HEK293 (cell line): Measurements from ENCODE around the gene CELSR1.

Source experiments
- CTCF ChIP-seq: fragments of 450-650 bp; formaldehyde crosslinking; IDR thresholded peaks from 2 replicates; pipeline ENCODE4 v1.5.1; 2016; ENCODE audit warnings: missing biosample characterization, missing genetic modification characterization
- KLF16 ChIP-seq: fragments of 450-650 bp; formaldehyde crosslinking; IDR thresholded peaks from 2 replicates; pipeline ENCODE4 v1.5.1; 2017; ENCODE audit warnings: missing biosample characterization, missing genetic modification characterization
- KLF9 ChIP-seq: fragments of 450-650 bp; formaldehyde crosslinking; IDR thresholded peaks from 2 replicates; pipeline ENCODE4 v1.5.1; 2016; ENCODE audit warnings: missing biosample characterization, missing genetic modification characterization, low read depth
- PRDM4 ChIP-seq: fragments of 450-650 bp; formaldehyde crosslinking; IDR thresholded peaks from 2 replicates; pipeline ENCODE4 v1.5.1; 2017; ENCODE audit warnings: missing biosample characterization, missing genetic modification characterization
- REST ChIP-seq: fragments of 450-650 bp; formaldehyde crosslinking; IDR thresholded peaks from 2 replicates; pipeline ENCODE4 v1.5.1; 2016; ENCODE audit warnings: missing biosample characterization, missing genetic modification characterization
- SCRT1 ChIP-seq: fragments of 450-650 bp; formaldehyde crosslinking; IDR thresholded peaks from 2 replicates; pipeline ENCODE4 v1.5.1; 2016; ENCODE audit warnings: missing biosample characterization, missing genetic modification characterization, borderline replicate concordance
- ZBTB10 ChIP-seq: fragments of 450-650 bp; formaldehyde crosslinking; IDR thresholded peaks from 2 replicates; pipeline ENCODE4 v1.5.1; 2016; ENCODE audit warnings: missing biosample characterization, missing genetic modification characterization
- ZBTB20 ChIP-seq: fragments of 450-650 bp; formaldehyde crosslinking; IDR thresholded peaks from 2 replicates; pipeline ENCODE4 v1.5.1; 2016; ENCODE audit warnings: missing biosample characterization, missing genetic modification characterization
- ZBTB21 ChIP-seq: fragments of 450-650 bp; formaldehyde crosslinking; IDR thresholded peaks from 2 replicates; pipeline ENCODE4 v1.5.1; 2017; ENCODE audit warnings: missing biosample characterization, missing genetic modification characterization
- ZBTB6 ChIP-seq: fragments of 450-650 bp; formaldehyde crosslinking; IDR thresholded peaks from 2 replicates; pipeline ENCODE4 v1.5.1; 2017; ENCODE audit warnings: missing biosample characterization, missing genetic modification characterization
- ZBTB7A ChIP-seq: fragments of 450-650 bp; formaldehyde crosslinking; IDR thresholded peaks from 2 replicates; pipeline ENCODE4 v1.5.1; 2016; ENCODE audit warnings: low read depth, missing biosample characterization, missing genetic modification characterization
- ZNF121 ChIP-seq: fragments of 450-650 bp; formaldehyde crosslinking; IDR thresholded peaks from 2 replicates; pipeline ENCODE4 v1.5.1; 2016; ENCODE audit warnings: missing biosample characterization, missing genetic modification characterization
- ZNF146 ChIP-seq: fragments of 450-650 bp; formaldehyde crosslinking; IDR thresholded peaks from 2 replicates; pipeline ENCODE4 v1.5.1; 2016; ENCODE audit warnings: missing biosample characterization, missing genetic modification characterization
- ZNF280C ChIP-seq: fragments of 450-650 bp; formaldehyde crosslinking; IDR thresholded peaks from 2 replicates; pipeline ENCODE4 v1.5.1; 2016; ENCODE audit warnings: missing biosample characterization, missing genetic modification characterization
- ZNF341 ChIP-seq: fragments of 450-650 bp; formaldehyde crosslinking; IDR thresholded peaks from 2 replicates; pipeline ENCODE4; 2016; ENCODE audit warnings: low read depth, missing biosample characterization, missing genetic modification characterization
- ZNF610 ChIP-seq: fragments of 450-650 bp; formaldehyde crosslinking; IDR thresholded peaks from 2 replicates; pipeline ENCODE4 v1.5.1; 2016; ENCODE audit warnings: missing biosample characterization, missing genetic modification characterization, borderline replicate concordance
- ZNF639 ChIP-seq: fragments of 450-650 bp; formaldehyde crosslinking; IDR thresholded peaks from 2 replicates; pipeline ENCODE4 v1.5.1; 2016; ENCODE audit warnings: missing biosample characterization, missing genetic modification characterization
- ZNF704 ChIP-seq: fragments of 450-650 bp; formaldehyde crosslinking; IDR thresholded peaks from 2 replicates; pipeline ENCODE4 v1.5.1; 2016; ENCODE audit warnings: missing biosample characterization, missing genetic modification characterization
- ZNF76 ChIP-seq: fragments of 450-650 bp; formaldehyde crosslinking; IDR thresholded peaks from 2 replicates; pipeline ENCODE4; 2016; ENCODE audit warnings: low read depth, missing biosample characterization, missing genetic modification characterization, borderline replicate concordance
- ZSCAN30 ChIP-seq: fragments of 450-650 bp; IDR thresholded peaks from 2 replicates; pipeline ENCODE4 v1.5.1; 2018; ENCODE audit warnings: missing biosample characterization, mild to moderate bottlenecking, missing genetic modification characterization, moderate library complexity

Gene CELSR1

GRCh38 chr22:46335201-46336118, 202.0 kb downstream of the CELSR1 start, which contains the start of gene TRMU (continued):
- TF ChIP-seq PRDM4 (peak; percentile 47; the same call in 1 of the 2 replicates), ZBTB7A (tag by site-specific recombination) (0 out of 2 replicates have a peak, but pooled peaks have one; percentile 12), ZNF610 (tag by site-specific recombination) (peak; percentile 59; the same call in 1 of the 2 replicates), KLF9 (tag by site-specific recombination) (peak; percentile 61), ZSCAN30 (tag by site-specific recombination) (peak; percentile 76), ZBTB10 (tag by site-specific recombination) (peak; percentile 75), ZNF341 (tag by site-specific recombination) (no peak), CTCF (tag by site-specific recombination) (peak; percentile 37; the same call in 1 of the 2 replicates), ZBTB20 (tag by site-specific recombination) (peak; percentile 73; the same call in 1 of the 2 replicates), ZNF121 (tag by site-specific recombination) (peak; percentile 74), ZNF146 (tag by site-specific recombination) (0 out of 2 replicates have a peak, but pooled peaks have one; percentile 38), ZNF704 (tag by site-specific recombination) (no peak), SCRT1 (tag by site-specific recombination) (no peak), ZNF280C (tag by site-specific recombination) (no peak), REST (tag by site-specific recombination) (peak; percentile 85), ZNF76 (tag by site-specific recombination) (peak; percentile 81; the same call in 1 of the 2 replicates), ZNF639 (peak; percentile 65; the same call in 1 of the 2 replicates), KLF16 (tag by site-specific recombination) (peak; percentile 92), ZBTB6 (tag by site-specific recombination) (no peak), ZBTB21 (tag by site-specific recombination) (0 out of 2 replicates have a peak, but pooled peaks have one; percentile 21)
